GM23338 (cell line): Measurements from ENCODE around the gene KCND2. TPM values are rescaled to one million over a fixed set of nuclear protein-coding genes. Genes with fewer than 3 reads are reported as not detected.

Experiments used
- CREB1 ChIP-seq: fragments of 250-450 bp; sonication (Bioruptor Pico); IDR thresholded peaks from 2 replicates; pipeline ENCODE4 v1.5.0; 2020; ENCODE audit warnings: low read depth, mild to moderate bottlenecking, moderate library complexity
- EZH2 ChIP-seq: fragments of 200-600 bp; sonication (generic); IDR thresholded peaks from one replicate; pipeline ENCODE4 v1.8.0; 2017; ENCODE audit warnings: antibody characterized with exemption, mild to moderate bottlenecking, low read depth; ENCODE audit not compliant: unreplicated experiment
- JUNB ChIP-seq: IDR thresholded peaks from one replicate; pipeline ENCODE4 v1.6.1; 2016; ENCODE audit warnings: antibody characterized with exemption; ENCODE audit not compliant: unreplicated experiment
- NANOG ChIP-seq: IDR thresholded peaks from 2 replicates; pipeline ENCODE4 v1.6.1; 2016; ENCODE audit warnings: antibody characterized with exemption, borderline replicate concordance
- STAT1 ChIP-seq: IDR thresholded peaks from one replicate; pipeline ENCODE4 v1.6.1; 2016; ENCODE audit warnings: antibody characterized with exemption; ENCODE audit not compliant: unreplicated experiment
- ZNF331 ChIP-seq: fragments of 250-450 bp; sonication (Bioruptor Pico); IDR thresholded peaks from 2 replicates; pipeline ENCODE4 v1.5.0; 2020; ENCODE audit warnings: low read depth, mild to moderate bottlenecking, moderate library complexity
- ZNF462 ChIP-seq: fragments of 250-450 bp; sonication (Bioruptor Pico); IDR thresholded peaks from 2 replicates; pipeline ENCODE4 v1.5.0; 2020; ENCODE audit warnings: mild to moderate bottlenecking, moderate library complexity
- polyA plus RNA-seq: library from polyadenylated mRNA; unstranded; fragments of >200 nt; fragmentation: Nextera tagmentation; extraction: Ambion mirVana; gene quantifications from 2 replicates; pipeline ENCODE4 v1.2.1, GENCODE V29; 2016
- total RNA-seq: library from RNA; depleted of rRNA; stranded (reverse); fragments of >200 nt; shearing (Covaris generic); gene quantifications from 2 replicates; pipeline ENCODE4 v1.2.3, GENCODE V29; 2014
- TF ChIP-seq, protein P1 (sequence below): IDR thresholded peaks from one replicate; pipeline ENCODE4 v1.6.1; 2018; ENCODE audit warnings: antibody characterized with exemption; ENCODE audit not compliant: unreplicated experiment

The KCND2 gene
- total and polyA plus RNA-seq, 2 experiments from 2014 or later: 7.1 to 15.6 TPM

DNA sequence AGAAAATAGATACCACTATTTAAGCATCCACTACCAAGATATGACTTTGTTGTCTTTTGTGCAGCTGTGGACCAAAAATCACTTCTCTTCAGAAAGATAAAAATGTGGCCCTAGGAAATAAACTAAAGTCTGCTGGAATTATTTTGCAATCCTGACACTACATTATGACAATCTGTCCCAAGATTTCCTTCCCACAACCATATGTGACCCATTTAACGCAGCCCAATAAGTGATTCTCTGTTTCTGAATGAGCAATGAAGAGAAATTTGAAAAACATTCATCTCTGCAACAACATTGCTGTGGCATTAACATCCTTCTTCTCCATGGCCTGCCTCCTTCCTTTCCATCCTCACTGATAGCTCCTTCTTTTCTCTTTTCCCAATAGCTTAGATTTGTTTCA, 373.0 kb downstream of the KCND2 start (continued):
- TF ChIP-seq ZNF462 (CRISPR knock-in tag): no peak
- TF ChIP-seq NANOG: no peak
- TF ChIP-seq, protein P1, sequence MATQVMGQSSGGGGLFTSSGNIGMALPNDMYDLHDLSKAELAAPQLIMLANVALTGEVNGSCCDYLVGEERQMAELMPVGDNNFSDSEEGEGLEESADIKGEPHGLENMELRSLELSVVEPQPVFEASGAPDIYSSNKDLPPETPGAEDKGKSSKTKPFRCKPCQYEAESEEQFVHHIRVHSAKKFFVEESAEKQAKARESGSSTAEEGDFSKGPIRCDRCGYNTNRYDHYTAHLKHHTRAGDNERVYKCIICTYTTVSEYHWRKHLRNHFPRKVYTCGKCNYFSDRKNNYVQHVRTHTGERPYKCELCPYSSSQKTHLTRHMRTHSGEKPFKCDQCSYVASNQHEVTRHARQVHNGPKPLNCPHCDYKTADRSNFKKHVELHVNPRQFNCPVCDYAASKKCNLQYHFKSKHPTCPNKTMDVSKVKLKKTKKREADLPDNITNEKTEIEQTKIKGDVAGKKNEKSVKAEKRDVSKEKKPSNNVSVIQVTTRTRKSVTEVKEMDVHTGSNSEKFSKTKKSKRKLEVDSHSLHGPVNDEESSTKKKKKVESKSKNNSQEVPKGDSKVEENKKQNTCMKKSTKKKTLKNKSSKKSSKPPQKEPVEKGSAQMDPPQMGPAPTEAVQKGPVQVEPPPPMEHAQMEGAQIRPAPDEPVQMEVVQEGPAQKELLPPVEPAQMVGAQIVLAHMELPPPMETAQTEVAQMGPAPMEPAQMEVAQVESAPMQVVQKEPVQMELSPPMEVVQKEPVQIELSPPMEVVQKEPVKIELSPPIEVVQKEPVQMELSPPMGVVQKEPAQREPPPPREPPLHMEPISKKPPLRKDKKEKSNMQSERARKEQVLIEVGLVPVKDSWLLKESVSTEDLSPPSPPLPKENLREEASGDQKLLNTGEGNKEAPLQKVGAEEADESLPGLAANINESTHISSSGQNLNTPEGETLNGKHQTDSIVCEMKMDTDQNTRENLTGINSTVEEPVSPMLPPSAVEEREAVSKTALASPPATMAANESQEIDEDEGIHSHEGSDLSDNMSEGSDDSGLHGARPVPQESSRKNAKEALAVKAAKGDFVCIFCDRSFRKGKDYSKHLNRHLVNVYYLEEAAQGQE: no peak
- no peak for TF ChIP-seq EZH2
- no peak for TF ChIP-seq STAT1
- no peak for TF ChIP-seq ZNF331 (CRISPR knock-in tag)
- no peak for TF ChIP-seq CREB1
- TF ChIP-seq JUNB: no peak
